H1 (cell line): ENCODE data around the gene FAM241B. TPM values are rescaled to one million over a fixed set of nuclear protein-coding genes. Genes with fewer than 3 reads are reported as not detected.

ENCODE experiments used
- BCL11A ChIP-seq, 2 experiments: IDR thresholded peaks; one replicate each; pipeline ENCODE4 v1.6.1; 2011; ENCODE audit warnings: low read depth in 2 of 2, low read length in 2 of 2, mild to moderate bottlenecking in 2 of 2
- TAF1 ChIP-seq: IDR thresholded peaks from 2 replicates; pipeline ENCODE4 v1.6.1; 2011; ENCODE audit warnings: mild to moderate bottlenecking, low read depth, low read length
- polyA plus RNA-seq, 7 experiments: library from polyadenylated mRNA; depleted of rRNA in 3 of 7; stranded (reverse) in 5 of 7; unstranded in 2 of 7; fragments of >200 nt in 5 of 7; fragments of 200-250 nt in 2 of 7; gene quantifications; 1 replicate in 5 of 7; 2 replicates in 1 of 7; 4 replicates in 1 of 7; pipeline versions ENCODE4 v1.2.1 to v1.2.3, GENCODE V29; 2011 to 2013; ENCODE audit warnings: missing spikeins in 2 of 7, mixed read lengths in 2 of 7
- total RNA-seq: library from RNA; stranded (reverse); fragmentation: NEBNext Ultra II Directional; extraction: Animal tissue kit (Norgen Biotek cat#: 25700); gene quantifications from 2 replicates; pipeline ENCODE4 v1.2.1, GENCODE V29; 2021

The FAM241B gene
- total and polyA plus RNA-seq, 2 of the 8 experiments (the other 6 are each of a cell fraction or from before 2014, with no cell fraction given) = 19.3 to 30.1 TPM

DNA sequence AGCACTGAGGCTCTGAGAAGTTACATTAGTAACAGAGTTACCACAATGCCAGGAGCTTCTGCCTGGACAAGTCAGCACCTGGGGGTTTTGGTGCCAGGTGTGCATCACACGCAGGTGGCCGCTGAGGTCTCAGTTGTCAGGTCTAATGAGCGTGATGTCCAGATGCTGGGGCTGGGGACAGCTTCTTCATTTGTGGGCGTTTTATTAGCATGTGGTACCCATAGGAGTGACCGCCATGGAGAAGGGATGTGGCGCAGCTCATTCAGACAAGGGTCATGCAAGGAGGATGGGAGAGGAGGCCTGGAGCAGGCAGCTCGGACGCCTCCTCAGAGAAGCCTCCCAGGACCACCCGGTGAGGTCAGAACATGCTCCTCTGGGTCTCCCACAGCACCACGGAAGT is 27.8 kb downstream of the FAM241B start (continued):
- TF ChIP-seq BCL11A (IDR thresholded peaks at IDR 0.05; ENCODE audit: low read depth in 2 of 2, low read length in 2 of 2) (no peak), TAF1 (no peak)
